SK-N-SH (cell line): ENCODE measurements around the gene DUSP28. TPM values are rescaled to one million over a fixed set of nuclear protein-coding genes. Genes with fewer than 3 reads are reported as not detected.

Experiments used
- CTCF ChIA-PET: fragments of 300-600, 350-600 bp; formaldehyde crosslinking; extraction: SDS; loops from one replicate; lab custom pipeline; 2021; lab: Yijun Ruan, JAX
- POLR2A ChIA-PET: fragments of 350-600 bp; sonication (Branson Sonifier 250); formaldehyde crosslinking; extraction: SDS; loops from one replicate; lab custom pipeline; 2020; ENCODE audit warnings: antibody characterized with exemption, inconsistent platforms; lab: Yijun Ruan, JAX
- DNase-seq: peaks from one replicate; pipeline ENCODE4 v3.0.0; 2012
- H2AFZ ChIP-seq: fragments of 200-600 bp; sonication (generic); 2 replicates; pipeline ENCODE4 v1.8.1; 2016; ENCODE audit warnings: antibody characterized with exemption, mild to moderate bottlenecking, low read depth
- H3F3A ChIP-seq: fragments of 200-600 bp; sonication (generic); replicated peaks from 2 replicates; pipeline ENCODE3; 2016; ENCODE audit warnings: antibody characterized with exemption, mild to moderate bottlenecking; ENCODE audit not compliant: insufficient read depth
- H3K27ac ChIP-seq, 2 experiments: fragments of 200-500 bp in 1 of 2; fragments of 200-600 bp in 1 of 2; sonication (Bioruptor generic) in 1 of 2; sonication (generic), shearing (Covaris generic) in 1 of 2; 2 replicates each; pipeline versions ENCODE4 v1.5.1 to v1.6.1; 2014 to 2016; ENCODE audit warnings: low read depth in 2 of 2, inconsistent platforms in 1 of 2, low read length in 1 of 2, mild to moderate bottlenecking in 1 of 2, mixed read lengths in 1 of 2
- H3K27me3 ChIP-seq: fragments of 200-600 bp; sonication (generic), shearing (Covaris generic); 2 replicates; pipeline ENCODE4 v1.6.1; 2016; ENCODE audit warnings: mixed run types; ENCODE audit not compliant: insufficient read depth
- H3K36me3 ChIP-seq, 2 experiments: fragments of 200-500 bp in 1 of 2; fragments of 200-600 bp in 1 of 2; sonication (Bioruptor generic) in 1 of 2; sonication (generic) in 1 of 2; replicated peaks in 1 of 2; 2 replicates each; pipeline versions ENCODE3 to v1.5.1; 2014 to 2016; ENCODE audit warnings: low read length in 1 of 2, mild to moderate bottlenecking in 1 of 2; ENCODE audit not compliant: insufficient read depth in 2 of 2, control insufficient read depth in 1 of 2
- H3K4me1 ChIP-seq, 2 experiments: fragments of 200-500 bp in 1 of 2; fragments of 200-600 bp in 1 of 2; sonication (Bioruptor generic) in 1 of 2; sonication (generic), shearing (Covaris generic) in 1 of 2; 2 replicates each; pipeline versions ENCODE4 v1.5.1 to v1.6.1; 2014 to 2016; ENCODE audit warnings: low read depth in 1 of 2, low read length in 1 of 2, mixed run types in 1 of 2; ENCODE audit not compliant: insufficient read depth in 2 of 2, control insufficient read depth in 1 of 2
- H3K4me2 ChIP-seq: fragments of 200-600 bp; sonication (generic), shearing (Covaris generic); 2 replicates; pipeline ENCODE4 v1.6.1; 2017; ENCODE audit warnings: mixed run types
- H3K4me3 ChIP-seq, 2 experiments: fragments of 200-500 bp in 1 of 2; fragments of 200-600 bp in 1 of 2; sonication (Bioruptor generic) in 1 of 2; sonication (generic), shearing (Covaris generic) in 1 of 2; 2 replicates each; pipeline versions ENCODE4 v1.5.1 to v1.8.1; 2014 to 2016; ENCODE audit warnings: low read depth in 2 of 2, inconsistent platforms in 1 of 2, low read length in 1 of 2, mild to moderate bottlenecking in 1 of 2, mixed read lengths in 1 of 2, moderate library complexity in 1 of 2
- H3K79me2 ChIP-seq: fragments of 200-600 bp; sonication (generic); 2 replicates; pipeline ENCODE4 v1.8.1; 2017; ENCODE audit warnings: mild to moderate bottlenecking; ENCODE audit not compliant: insufficient read depth
- H3K9ac ChIP-seq: fragments of 200-600 bp; sonication (generic); 2 replicates; pipeline ENCODE4 v1.6.1; 2017; ENCODE audit warnings: mixed run types
- H3K9me2 ChIP-seq: fragments of 200-600 bp; sonication (generic); 2 replicates; pipeline ENCODE4 v1.6.1; 2017; ENCODE audit warnings: mixed run types
- H3K9me3 ChIP-seq: fragments of 200-600 bp; sonication (generic); 2 replicates; pipeline ENCODE4 v1.6.1; 2017; ENCODE audit warnings: mixed run types, mild to moderate bottlenecking, moderate library complexity
- H4K20me1 ChIP-seq: fragments of 200-600 bp; sonication (generic); 2 replicates; pipeline ENCODE4 v1.6.1; 2017; ENCODE audit warnings: mild to moderate bottlenecking, mixed run types; ENCODE audit not compliant: insufficient read depth
- CHD2 ChIP-seq: fragments of 150-350 bp; IDR thresholded peaks from 2 replicates; pipeline ENCODE4 v1.6.1; 2018; ENCODE audit warnings: low read length; ENCODE audit not compliant: partially characterized antibody
- ELF1 ChIP-seq: IDR thresholded peaks from 2 replicates; pipeline ENCODE4 v1.4.0; 2012
- MEF2A ChIP-seq: IDR thresholded peaks from 2 replicates; pipeline ENCODE4 v1.4.0; 2012; ENCODE audit warnings: low read depth, borderline replicate concordance
- NFIC ChIP-seq: IDR thresholded peaks from 2 replicates; pipeline ENCODE4 v1.4.0; 2012; ENCODE audit warnings: borderline replicate concordance
- NRF1 ChIP-seq: IDR thresholded peaks from 2 replicates; pipeline ENCODE4 v1.6.1; 2012; ENCODE audit warnings: low read depth, mild to moderate bottlenecking, low read length
- POLR2AphosphoS5 ChIP-seq: IDR thresholded peaks from 2 replicates; pipeline ENCODE4 v1.6.1; 2012; ENCODE audit warnings: low read depth, low read length
- RXRA ChIP-seq: IDR thresholded peaks from 2 replicates; pipeline ENCODE4 v1.4.0; 2012; ENCODE audit warnings: low read depth, mild to moderate bottlenecking, borderline replicate concordance
- TAF1 ChIP-seq: IDR thresholded peaks from 2 replicates; pipeline ENCODE4 v1.6.1; 2012; ENCODE audit warnings: low read depth, mild to moderate bottlenecking, low read length, moderate library complexity, borderline replicate concordance
- TCF12 ChIP-seq: IDR thresholded peaks from 2 replicates; pipeline ENCODE4 v1.4.0; 2012
- YY1 ChIP-seq: IDR thresholded peaks from 2 replicates; pipeline ENCODE4 v1.4.0; 2012; ENCODE audit warnings: low read depth, mild to moderate bottlenecking
- WGBS: methylation state at CpG from one replicate; pipeline ENCODE4 v1.1.6; 2017; ENCODE audit warnings: low lambda C conversion rate; 5-methylcytosine and 5-hydroxymethylcytosine counted together
- polyA plus RNA-seq, 3 experiments: library from polyadenylated mRNA; depleted of rRNA; stranded (reverse); fragments of >200 nt; gene quantifications; 2 replicates each; pipeline ENCODE4 v1.2.3, GENCODE V29; 2012
- TF ChIP-seq, protein P1 (sequence below): fragments of 200-600 bp; sonication (generic); IDR thresholded peaks from 2 replicates; pipeline ENCODE4 v1.6.1; 2017; ENCODE audit warnings: antibody characterized with exemption, mild to moderate bottlenecking, moderate library complexity
- TF ChIP-seq, protein P2 (sequence below): IDR thresholded peaks from 2 replicates; pipeline ENCODE4; 2012
- TF ChIP-seq, protein P3 (sequence below): fragments of 150-350 bp; IDR thresholded peaks from 2 replicates; pipeline ENCODE4 v1.6.1; 2016; ENCODE audit warnings: mild to moderate bottlenecking, low read depth, low read length

The DUSP28 gene
- polyA plus RNA-seq, 1 of the 3 experiments (the other 2 are of a cell fraction) = 4.1 TPM

DNA sequence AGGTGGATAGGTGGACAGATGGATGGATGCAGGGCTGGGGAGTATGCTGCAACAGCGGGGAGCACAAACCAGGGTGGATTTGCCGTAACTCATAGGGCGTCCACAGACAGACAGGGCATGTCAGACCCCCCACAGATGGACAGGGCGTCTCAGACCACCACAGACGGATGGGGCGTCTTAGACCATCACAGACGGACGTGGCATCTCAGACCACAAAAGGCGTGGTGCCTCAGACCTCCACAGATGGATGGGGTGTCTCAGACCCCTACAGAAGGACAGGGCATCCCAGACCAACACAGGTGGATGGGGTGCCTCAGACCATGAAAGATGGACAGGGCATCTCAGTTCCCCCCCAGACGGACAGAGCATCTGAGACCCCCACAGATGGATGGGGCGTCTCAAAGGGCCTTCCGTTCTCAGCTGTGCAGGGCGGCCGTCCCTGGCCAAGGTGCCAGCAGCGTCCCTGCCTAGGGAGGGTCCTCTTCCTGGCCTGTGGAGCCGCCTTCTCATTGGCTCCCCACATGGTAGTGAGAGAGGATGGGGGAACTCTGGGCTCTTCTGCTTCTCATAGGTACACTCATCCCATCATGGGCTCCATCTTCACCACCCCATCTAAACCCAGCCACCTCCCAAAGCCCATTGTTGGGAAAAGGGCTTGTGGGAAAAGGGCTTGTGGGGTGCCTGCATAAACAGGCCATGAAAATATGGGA, 4.5 kb upstream of the DUSP28 start:
- Histone ChIP-seq H2AFZ (no peak overlapping the region), H4K20me1 (peaks cover 13% of the 10 kb centered on the region; the same call in 1 of the 2 replicates), H3F3A (peaks cover 4% of the 10 kb centered on the region), H3K9me2 (no peaks in the 10 kb centered on the region)
- WGBS = 97% methylated on average over 10 of the region's 16 CpGs
- POLR2A ChIA-PET = no interaction called here
- TF ChIP-seq RXRA (no peak), TCF12 (no peak), NRF1 (no peak), YY1 (no peak), TAF1 (no peak), ELF1 (no peak), POLR2AphosphoS5 (no peak), NFIC (no peak), CHD2 (no peak), MEF2A (no peak)
- TF ChIP-seq, protein P1, sequence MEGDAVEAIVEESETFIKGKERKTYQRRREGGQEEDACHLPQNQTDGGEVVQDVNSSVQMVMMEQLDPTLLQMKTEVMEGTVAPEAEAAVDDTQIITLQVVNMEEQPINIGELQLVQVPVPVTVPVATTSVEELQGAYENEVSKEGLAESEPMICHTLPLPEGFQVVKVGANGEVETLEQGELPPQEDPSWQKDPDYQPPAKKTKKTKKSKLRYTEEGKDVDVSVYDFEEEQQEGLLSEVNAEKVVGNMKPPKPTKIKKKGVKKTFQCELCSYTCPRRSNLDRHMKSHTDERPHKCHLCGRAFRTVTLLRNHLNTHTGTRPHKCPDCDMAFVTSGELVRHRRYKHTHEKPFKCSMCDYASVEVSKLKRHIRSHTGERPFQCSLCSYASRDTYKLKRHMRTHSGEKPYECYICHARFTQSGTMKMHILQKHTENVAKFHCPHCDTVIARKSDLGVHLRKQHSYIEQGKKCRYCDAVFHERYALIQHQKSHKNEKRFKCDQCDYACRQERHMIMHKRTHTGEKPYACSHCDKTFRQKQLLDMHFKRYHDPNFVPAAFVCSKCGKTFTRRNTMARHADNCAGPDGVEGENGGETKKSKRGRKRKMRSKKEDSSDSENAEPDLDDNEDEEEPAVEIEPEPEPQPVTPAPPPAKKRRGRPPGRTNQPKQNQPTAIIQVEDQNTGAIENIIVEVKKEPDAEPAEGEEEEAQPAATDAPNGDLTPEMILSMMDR = no peak
- TF ChIP-seq, protein P2, sequence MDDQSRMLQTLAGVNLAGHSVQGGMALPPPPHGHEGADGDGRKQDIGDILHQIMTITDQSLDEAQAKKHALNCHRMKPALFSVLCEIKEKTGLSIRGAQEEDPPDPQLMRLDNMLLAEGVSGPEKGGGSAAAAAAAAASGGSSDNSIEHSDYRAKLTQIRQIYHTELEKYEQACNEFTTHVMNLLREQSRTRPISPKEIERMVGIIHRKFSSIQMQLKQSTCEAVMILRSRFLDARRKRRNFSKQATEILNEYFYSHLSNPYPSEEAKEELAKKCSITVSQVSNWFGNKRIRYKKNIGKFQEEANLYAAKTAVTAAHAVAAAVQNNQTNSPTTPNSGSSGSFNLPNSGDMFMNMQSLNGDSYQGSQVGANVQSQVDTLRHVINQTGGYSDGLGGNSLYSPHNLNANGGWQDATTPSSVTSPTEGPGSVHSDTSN = no peak
- TF ChIP-seq, all 33 proteins: peak for 0
- H3K9ac ChIP-seq = no peak overlapping the region
- no peak overlapping the region for H3K4me2 ChIP-seq
- H3K9me3 ChIP-seq = no peaks in the 10 kb centered on the region
- H3K79me2 ChIP-seq = peaks cover 55% of the 10 kb centered on the region; the same call in 1 of the 2 replicates
- H3K4me1 ChIP-seq = peaks cover 12 to 26% of the 10 kb centered on the region in 2 experiments; a peak in 3 of 4 replicates
- H3K36me3 ChIP-seq = peaks cover 20 to 22% of the 10 kb centered on the region in 2 experiments
- CTCF ChIA-PET = interaction anchor here (1.4 to 1.6 kb wide), 3 partner anchors 10 to 67 kb away, joined by 3 to 6 read pairs (median 6); no protein-coding TSS in a partner anchor
- H3K27me3 ChIP-seq = no peaks in the 10 kb centered on the region
- H3K4me3 ChIP-seq = no peak overlapping the region
- H3K27ac ChIP-seq = no peak overlapping the region
- DNase-seq = no peak

DNA sequence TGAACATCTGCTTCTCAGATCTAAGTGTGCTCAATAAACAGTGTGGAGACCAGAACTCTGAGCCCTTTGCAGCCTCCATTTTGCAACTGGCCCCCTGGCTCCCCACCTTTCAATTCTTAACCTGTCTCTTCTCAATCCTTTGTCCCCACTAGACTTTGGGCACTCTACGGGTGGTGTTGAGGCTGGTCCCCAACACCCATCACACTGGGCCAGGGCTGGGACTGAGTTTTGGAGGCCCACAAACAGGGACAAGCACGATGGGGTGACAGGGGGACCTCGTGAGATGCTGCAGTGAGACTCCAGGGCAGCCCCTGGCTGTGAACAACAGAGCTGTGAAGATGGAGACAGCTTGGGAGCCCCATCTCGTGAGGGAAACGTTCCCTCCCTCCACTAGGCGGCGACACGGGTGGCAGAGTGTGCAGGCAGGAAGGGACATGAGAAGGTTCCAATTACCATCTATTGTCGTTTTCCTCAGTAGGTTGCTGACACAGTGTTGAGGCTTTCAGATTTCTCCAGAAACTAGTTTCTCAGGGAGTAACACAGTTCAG, 3.5 kb upstream of the DUSP28 start:
- 68% methylated on average over 9 of the region's 9 CpGs for WGBS
- Histone ChIP-seq H3K4me1 (peaks cover 12 to 27% of the 10 kb centered on the region in 2 experiments; a peak in 3 of 4 replicates), H3K4me3 (peak overlapping the region in 1 of 2 experiments; percentile 51; a peak in 1 of 4 replicates), H3K27me3 (no peaks in the 10 kb centered on the region), H4K20me1 (peaks cover 13% of the 10 kb centered on the region; the same call in 1 of the 2 replicates), H3K27ac (no peak overlapping the region), H3K36me3 (peaks cover 10 to 14% of the 10 kb centered on the region in 2 experiments), H3K79me2 (peaks cover 55% of the 10 kb centered on the region; the same call in 1 of the 2 replicates), H3K9me2 (no peaks in the 10 kb centered on the region), H3F3A (peaks cover 9% of the 10 kb centered on the region), H2AFZ (no peak overlapping the region), H3K9ac (no peak overlapping the region), H3K4me2 (no peak overlapping the region; the same call in 1 of the 2 replicates), H3K9me3 (no peaks in the 10 kb centered on the region)
- ChIA-PET POLR2A (interaction anchor here (1.0 kb wide), 1 partner anchor 9 kb away, joined by 3 read pairs; no protein-coding TSS in a partner anchor), CTCF (interaction anchor here (1.4 to 2.0 kb wide), 3 partner anchors 32 to 69 kb away, joined by 3 to 5 read pairs (median 4); no protein-coding TSS in a partner anchor)
- peak; percentile 70 for DNase-seq
- TF ChIP-seq, protein P1 = peak; percentile 47; the same call in 1 of the 2 replicates
- TF ChIP-seq MEF2A (no peak), NFIC (no peak)
- TF ChIP-seq, protein P3, sequence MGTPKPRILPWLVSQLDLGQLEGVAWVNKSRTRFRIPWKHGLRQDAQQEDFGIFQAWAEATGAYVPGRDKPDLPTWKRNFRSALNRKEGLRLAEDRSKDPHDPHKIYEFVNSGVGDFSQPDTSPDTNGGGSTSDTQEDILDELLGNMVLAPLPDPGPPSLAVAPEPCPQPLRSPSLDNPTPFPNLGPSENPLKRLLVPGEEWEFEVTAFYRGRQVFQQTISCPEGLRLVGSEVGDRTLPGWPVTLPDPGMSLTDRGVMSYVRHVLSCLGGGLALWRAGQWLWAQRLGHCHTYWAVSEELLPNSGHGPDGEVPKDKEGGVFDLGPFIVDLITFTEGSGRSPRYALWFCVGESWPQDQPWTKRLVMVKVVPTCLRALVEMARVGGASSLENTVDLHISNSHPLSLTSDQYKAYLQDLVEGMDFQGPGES = no peak
